Posterior cingulate gyrus (tissue), 11 donors: ENCODE results near the gene RAD52.

Source experiments
- DNase-seq, 10 donors: peaks; one replicate each; pipeline versions ENCODE4 v3.0.0 to v3.0.0-alpha.2; 2020 to 2021; ENCODE audit warnings: mixed read lengths in 3 of 10
- intact Hi-C: fragments of 100-400 bp; cut with DNase I; formaldehyde crosslinking; loops from one replicate; pipeline ENCODE4 v1.15.1; 2023

The RAD52 gene

DNA sequence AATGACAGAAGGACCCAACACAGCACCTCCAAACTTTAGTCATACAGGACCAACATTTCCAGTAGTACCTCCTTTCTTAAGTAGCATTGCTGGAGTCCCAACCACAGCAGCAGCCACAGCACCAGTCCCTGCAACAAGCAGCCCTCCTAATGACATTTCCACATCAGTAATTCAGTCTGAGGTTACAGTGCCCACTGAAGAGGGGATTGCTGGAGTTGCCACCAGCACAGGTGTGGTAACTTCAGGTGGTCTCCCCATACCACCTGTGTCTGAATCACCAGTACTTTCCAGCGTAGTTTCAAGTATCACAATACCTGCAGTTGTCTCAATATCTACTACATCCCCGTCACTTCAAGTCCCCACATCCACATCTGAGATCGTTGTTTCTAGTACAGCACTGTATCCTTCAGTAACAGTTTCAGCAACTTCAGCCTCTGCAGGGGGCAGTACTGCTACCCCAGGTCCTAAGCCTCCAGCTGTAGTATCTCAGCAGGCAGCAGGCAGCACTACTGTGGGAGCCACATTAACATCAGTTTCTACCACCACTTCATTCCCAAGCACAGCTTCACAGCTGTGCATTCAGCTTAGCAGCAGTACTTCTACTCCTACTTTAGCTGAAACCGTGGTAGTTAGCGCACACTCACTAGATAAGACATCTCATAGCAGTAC, 64.6 kb downstream of the RAD52 start:
- intact Hi-C loops = no loop called here
- no peak for DNase-seq

- intact Hi-C loops = no loop called here
Measured at GRCh38 chr12:880656-881055, 68.8 kb downstream of the RAD52 start.

GRCh38 chr12:879641-880040, 69.9 kb downstream of the RAD52 start:
- no peak for DNase-seq
- intact Hi-C loops = no loop called here

More at GRCh38 chr12:880656-881055, 68.8 kb downstream of the RAD52 start:
- DNase-seq = no peak

DNA sequence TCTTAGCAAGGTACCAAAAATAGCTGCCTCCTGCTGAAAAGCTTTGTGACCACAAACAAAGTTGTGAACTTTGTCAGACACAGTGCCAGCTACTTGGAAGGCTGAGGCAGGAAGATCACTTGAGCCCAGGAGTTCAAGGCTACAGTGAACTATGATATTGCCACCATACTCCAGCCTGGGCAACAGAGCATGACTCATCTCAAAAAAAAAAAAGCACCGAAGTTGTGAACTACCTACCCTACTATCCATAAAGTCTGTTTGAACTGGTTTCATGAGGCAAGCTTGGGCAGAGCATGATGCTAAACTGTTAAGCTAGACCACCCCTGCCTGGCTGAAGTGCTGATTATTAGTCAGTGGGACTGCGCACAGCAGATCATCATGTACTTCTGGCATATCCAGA, 75.5 kb downstream of the RAD52 start:
- DNase-seq = no peak
- intact Hi-C loops = no loop called here

- no peak for DNase-seq
- intact Hi-C loops = no loop called here
Measured at GRCh38 chr12:870378-870777, 79.1 kb downstream of the RAD52 start.

DNA sequence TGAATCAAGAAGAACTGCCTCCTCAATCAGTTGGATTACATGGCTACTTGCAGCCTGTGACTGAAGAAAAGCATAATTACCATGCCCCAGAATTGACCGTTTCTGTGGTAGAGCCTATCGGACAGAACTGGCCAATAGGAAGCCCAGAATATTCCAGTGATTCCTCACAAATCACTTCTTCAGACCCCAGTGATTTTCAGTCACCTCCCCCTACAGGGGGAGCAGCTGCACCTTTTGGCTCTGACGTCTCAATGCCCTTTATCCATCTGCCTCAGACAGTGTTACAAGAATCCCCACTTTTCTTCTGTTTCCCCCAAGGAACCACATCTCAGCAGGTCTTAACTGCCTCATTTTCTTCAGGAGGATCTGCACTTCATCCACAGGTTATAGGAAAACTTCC, 80.8 kb downstream of the RAD52 start:
- intact Hi-C loops = no loop called here
- DNase-seq = no peak

DNA sequence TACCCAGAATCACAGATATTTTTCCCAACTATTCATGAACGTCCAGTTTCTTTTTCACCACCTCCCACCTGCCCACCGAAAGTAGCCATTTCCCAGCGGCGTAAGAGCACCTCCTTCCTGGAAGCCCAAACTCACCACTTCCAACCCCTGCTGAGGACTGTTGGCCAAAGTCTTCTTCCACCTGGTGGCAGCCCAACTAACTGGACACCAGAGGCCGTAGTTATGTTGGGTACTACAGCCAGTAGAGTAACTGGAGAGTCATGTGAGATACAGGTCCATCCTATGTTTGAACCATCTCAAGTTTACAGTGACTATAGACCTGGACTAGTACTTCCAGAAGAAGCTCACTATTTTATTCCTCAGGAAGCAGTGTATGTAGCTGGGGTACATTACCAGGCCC, 81.6 kb downstream of the RAD52 start:
- intact Hi-C loops = no loop called here
- DNase-seq = no peak

DNA sequence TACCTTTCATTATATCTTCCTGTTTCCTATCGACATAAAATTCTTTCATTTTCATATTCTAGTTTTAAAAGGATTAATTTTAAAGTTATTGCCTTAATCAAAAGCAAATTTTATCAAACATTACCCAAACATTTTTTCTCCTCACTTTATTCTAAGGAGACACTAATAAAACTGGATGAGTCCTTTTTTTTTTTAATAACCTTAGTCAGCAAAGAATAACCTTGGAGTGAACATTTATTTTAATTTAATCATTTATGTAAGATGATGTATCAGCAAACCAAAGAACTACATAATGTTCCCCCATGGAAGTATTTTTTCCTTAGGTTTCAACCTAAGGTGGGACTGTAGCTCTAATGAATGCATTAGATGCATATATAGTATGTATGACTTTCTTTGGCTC, 83.9 kb downstream of the RAD52 start:
- no peak for DNase-seq
- intact Hi-C loops = no loop called here

GRCh38 chr12:863285-863684, 86.2 kb downstream of the RAD52 start:
- intact Hi-C loops = no loop called here
- DNase-seq = no peak

DNA sequence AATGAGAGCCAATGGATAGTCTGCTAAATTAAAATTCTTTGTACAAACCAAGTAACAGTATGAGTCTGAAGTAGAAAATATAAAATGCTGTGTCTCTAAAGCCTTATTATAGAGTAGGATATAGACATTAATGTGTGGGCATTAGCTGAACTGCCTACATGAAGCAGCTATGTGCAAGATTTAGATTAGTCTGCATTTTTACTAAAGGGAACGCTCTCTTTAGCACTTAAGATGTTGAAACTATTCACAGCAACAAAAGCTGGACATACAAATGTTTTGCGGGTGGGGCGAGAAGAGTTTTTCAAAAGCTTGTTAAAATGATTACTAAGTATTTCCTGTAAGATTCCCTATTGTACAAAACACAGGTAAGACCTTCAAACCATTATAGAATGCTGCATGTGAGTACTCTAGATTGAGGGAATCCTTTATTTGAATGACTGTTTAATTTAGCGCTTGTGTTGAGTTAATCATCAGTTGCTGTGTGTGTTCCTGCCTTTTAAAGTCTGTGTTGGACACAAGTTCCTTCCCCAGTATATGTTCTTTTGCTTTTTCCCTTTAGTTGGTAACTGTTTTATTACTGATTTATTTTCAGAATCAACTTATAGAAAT, 87.1 kb downstream of the RAD52 start:
- no peak for DNase-seq
- intact Hi-C loops = no loop called here
